ENCODE measurements around the gene NUP153.
"Not testable (repeated sequence)": the region's sequence is repeated elsewhere in the genome, so short reads cannot be mapped to it uniquely, and the experiment has no call there.

The NUP153 gene

DNA sequence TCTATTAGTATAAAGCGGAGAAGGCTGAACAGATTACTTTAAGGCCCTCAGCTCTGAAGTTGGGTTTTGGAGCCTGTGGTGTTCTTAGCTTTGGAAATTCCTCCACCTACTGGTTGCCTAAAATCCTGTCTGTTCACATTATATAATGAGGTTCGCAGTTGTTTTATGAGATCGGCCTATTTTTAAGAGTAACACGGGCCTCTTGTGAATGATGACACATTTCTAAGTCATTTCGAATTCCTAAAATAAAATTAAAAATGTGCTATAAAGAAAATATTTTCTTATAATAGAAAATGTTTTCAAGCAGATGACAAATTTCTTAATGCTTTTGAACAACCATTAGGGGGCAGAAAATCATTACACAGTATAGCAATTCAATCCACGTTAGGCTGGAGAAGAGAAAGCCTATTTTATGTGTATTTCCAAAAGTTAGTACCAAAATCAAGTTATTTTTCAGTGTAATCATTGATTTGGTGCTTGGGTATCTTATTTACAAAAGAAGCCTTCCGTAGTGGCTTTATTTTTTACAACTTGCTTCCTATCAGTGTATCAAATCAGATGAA, 122.4 kb downstream of the NUP153 start:
- FAIRE-seq (no peak), DNase-seq (ENCODE audit: insufficient read length, low spot score) (peak; percentile 39)
- TF ChIP-seq POLR2AphosphoS5 (IDR thresholded peaks at IDR 0.05; ENCODE audit: low read depth, low read length) (no peak), PAX5 (IDR thresholded peaks at IDR 0.05; ENCODE audit: insufficient read depth, low read length, severe bottlenecking) (no peak), SPI1 (IDR thresholded peaks at IDR 0.05; ENCODE audit: low read depth, low read length) (no peak), POU2F2 (IDR thresholded peaks at IDR 0.05; ENCODE audit: low read depth, low read length) (no peak), TAF1 (IDR thresholded peaks at IDR 0.05; ENCODE audit: low read depth, low read length) (no peak), POLR2A (IDR thresholded peaks at IDR 0.05; ENCODE audit: low read depth, low read length) (no peak)

DNA sequence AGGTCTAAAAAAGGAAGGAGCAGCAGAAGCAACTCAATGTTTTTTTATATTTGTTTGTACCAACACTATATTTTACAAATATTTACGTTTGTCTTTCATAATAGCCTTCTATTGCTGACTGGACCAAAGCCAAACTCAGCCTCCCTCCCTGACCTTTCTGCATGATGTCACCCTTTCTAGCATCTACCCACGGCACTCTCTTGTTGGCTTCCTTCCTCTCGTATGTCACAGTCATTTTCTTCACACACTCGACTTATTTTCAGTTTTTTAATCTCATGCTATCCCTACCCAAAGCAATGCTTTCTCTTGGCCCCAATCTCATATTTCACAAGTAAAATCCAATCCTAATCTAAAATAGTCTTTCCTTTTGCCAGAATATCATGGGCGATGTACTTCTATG, 122.9 kb downstream of the NUP153 start:
- TF ChIP-seq PAX5 (IDR thresholded peaks at IDR 0.05; ENCODE audit: insufficient read depth, low read length, severe bottlenecking): no peak
- no peak for DNase-seq (ENCODE audit: insufficient read length, low spot score)
- no peak for FAIRE-seq

DNA sequence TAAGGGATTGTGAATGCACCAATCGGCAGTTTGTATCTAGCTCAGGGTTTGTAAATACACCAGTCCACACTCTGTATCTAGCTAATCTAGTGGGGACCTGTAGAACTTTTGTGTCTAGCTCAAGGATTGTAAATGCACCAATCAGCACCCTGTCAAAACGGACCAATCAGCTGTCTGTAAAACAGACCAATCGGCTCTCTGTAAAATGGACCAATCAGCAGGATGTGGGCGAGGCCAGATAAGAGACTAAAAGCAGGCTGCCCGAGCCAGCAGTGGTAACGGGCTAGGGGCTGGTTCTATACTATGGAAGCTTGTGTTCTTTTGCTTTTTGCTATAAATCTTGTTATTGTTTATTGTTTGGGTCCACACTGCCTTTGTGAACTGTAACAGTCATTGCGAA, 125.4 kb downstream of the NUP153 start:
- not testable (repeated sequence) for FAIRE-seq; DNase-seq (ENCODE audit: insufficient read length, low spot score)

DNA sequence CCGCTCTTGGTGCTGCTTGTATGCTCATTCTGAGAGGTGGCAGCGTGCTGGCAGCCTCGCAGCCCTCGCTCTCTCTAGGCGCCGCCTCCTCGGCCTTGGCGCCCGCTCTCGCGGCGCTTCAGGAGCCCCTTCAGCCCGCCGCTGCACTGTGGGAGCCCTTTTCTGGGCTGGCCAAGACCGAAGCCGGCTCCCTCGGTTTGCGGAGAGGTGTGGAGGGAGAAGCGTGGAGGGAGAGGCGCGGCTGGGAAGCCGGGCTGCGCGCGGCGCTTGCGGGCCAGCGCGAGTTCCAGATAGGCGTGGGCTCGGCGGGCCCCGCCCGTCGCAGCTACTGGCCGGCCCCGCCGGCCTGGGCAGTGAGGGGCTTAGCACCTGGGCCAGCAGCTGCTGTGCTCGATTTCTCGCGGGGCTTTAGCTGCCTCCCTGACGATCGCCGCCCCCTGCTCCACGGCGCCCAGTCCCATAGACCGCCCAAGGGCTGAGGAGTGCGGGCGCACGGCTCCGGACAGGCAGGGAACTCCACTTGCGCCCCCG, 126.1 kb downstream of the NUP153 start:
- TF ChIP-seq PAX5 (IDR thresholded peaks at IDR 0.05; ENCODE audit: insufficient read depth, low read length, severe bottlenecking): no peak
- TF ChIP-seq POU2F2 (IDR thresholded peaks at IDR 0.05; ENCODE audit: low read depth, low read length): no peak
- no peak for TF ChIP-seq SPI1 (IDR thresholded peaks at IDR 0.05; ENCODE audit: low read depth, low read length)
- TF ChIP-seq POLR2A (IDR thresholded peaks at IDR 0.05; ENCODE audit: low read depth, low read length): no peak
- no peak for TF ChIP-seq TAF1 (IDR thresholded peaks at IDR 0.05; ENCODE audit: low read depth, low read length)
- TF ChIP-seq POLR2AphosphoS5 (IDR thresholded peaks at IDR 0.05; ENCODE audit: low read depth, low read length): no peak
- FAIRE-seq: no peak
- no peak for DNase-seq (ENCODE audit: insufficient read length, low spot score)

DNA sequence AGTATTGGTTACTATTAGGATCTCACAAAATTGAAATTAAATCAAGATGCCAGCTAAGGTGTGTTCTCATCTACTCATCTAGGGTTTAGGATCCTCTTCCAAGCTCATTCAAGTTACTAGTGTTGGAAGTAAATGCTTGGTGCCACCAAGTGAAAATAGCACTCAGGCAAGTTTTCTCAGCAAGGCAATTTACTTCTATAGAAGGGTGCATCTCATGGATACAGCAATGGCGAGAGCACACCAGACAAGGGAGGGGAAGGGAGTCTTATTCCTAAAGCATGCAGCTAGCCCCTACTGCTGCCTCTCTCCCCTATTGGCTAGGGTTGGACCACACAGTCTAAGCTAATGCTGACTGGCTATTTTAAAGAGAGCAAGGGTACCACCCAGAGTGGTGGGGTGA, 129.7 kb downstream of the NUP153 start:
- FAIRE-seq (no peak), DNase-seq (ENCODE audit: insufficient read length, low spot score) (no peak)
- TF ChIP-seq POLR2A (IDR thresholded peaks at IDR 0.05; ENCODE audit: low read depth, low read length) (no peak), POU2F2 (IDR thresholded peaks at IDR 0.05; ENCODE audit: low read depth, low read length) (no peak), POLR2AphosphoS5 (IDR thresholded peaks at IDR 0.05; ENCODE audit: low read depth, low read length) (no peak), TAF1 (IDR thresholded peaks at IDR 0.05; ENCODE audit: low read depth, low read length) (no peak), PAX5 (IDR thresholded peaks at IDR 0.05; ENCODE audit: insufficient read depth, low read length, severe bottlenecking) (no peak), SPI1 (IDR thresholded peaks at IDR 0.05; ENCODE audit: low read depth, low read length) (no peak)

DNA sequence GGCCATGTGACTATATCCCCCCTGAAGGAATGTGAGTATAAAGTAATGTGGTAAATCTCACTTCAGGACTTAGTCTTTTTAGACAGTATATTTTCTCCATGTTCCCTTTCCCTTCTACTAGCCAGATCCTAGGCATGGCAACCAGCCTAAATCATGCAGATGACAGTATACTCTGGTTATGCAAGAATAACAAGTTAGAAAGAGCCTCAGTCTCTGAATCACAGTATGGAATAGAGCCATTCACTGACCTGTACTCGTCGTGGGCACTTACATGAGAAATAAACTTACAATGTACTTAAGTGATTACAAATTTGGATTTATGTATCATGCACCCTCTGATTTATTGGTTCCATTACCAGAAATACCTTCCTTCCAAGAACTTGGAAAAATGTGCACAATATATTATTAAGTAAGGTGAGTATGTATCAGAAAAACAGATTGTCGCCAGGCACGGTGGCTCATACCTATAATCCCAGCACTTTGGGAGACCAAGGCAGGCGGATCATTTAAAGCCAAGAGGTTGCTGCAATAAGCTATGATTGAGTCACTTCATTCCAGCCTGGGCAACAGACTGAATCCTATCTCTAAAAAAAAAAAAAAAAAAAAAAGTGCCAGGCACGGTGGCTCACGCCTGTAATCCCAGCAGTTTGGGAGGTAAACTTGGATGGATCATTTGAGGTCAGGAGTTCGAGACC, 131.7 kb downstream of the NUP153 start:
- TF ChIP-seq POLR2A (IDR thresholded peaks at IDR 0.05; ENCODE audit: low read depth, low read length) (no peak), POLR2AphosphoS5 (IDR thresholded peaks at IDR 0.05; ENCODE audit: low read depth, low read length) (no peak), PAX5 (IDR thresholded peaks at IDR 0.05; ENCODE audit: insufficient read depth, low read length, severe bottlenecking) (no peak), TAF1 (IDR thresholded peaks at IDR 0.05; ENCODE audit: low read depth, low read length) (no peak), POU2F2 (IDR thresholded peaks at IDR 0.05; ENCODE audit: low read depth, low read length) (no peak), SPI1 (IDR thresholded peaks at IDR 0.05; ENCODE audit: low read depth, low read length) (no peak)
- FAIRE-seq (no peak), DNase-seq (ENCODE audit: insufficient read length, low spot score) (no peak)

DNA sequence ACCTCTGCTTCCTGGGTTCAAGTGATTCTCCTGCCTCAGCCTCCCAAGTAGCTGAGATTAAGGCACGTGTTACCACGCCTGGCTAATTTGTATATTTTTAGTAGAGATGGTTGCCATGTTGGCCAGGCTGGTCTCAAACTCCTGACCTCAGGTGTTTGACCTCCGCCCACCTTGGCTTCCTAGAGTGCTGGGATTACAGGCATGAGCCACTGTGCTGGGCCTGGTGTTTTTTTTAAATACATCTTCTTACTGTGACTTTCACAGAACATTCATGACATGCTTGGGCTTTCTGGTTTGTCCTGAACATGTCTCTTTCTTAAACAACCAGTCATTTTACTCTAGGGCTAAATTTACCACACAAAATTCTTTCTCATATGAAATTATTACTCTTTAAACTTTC, 141.3 kb downstream of the NUP153 start:
- FAIRE-seq: no peak
- TF ChIP-seq POLR2A (IDR thresholded peaks at IDR 0.05; ENCODE audit: low read depth, low read length) (no peak), SPI1 (IDR thresholded peaks at IDR 0.05; ENCODE audit: low read depth, low read length) (no peak), POLR2AphosphoS5 (IDR thresholded peaks at IDR 0.05; ENCODE audit: low read depth, low read length) (no peak), POU2F2 (IDR thresholded peaks at IDR 0.05; ENCODE audit: low read depth, low read length) (no peak), PAX5 (IDR thresholded peaks at IDR 0.05; ENCODE audit: insufficient read depth, low read length, severe bottlenecking) (no peak), TAF1 (IDR thresholded peaks at IDR 0.05; ENCODE audit: low read depth, low read length) (no peak)

More for the DNA sequence above, 141.3 kb downstream of the NUP153 start:
- no peak for DNase-seq (ENCODE audit: insufficient read length, low spot score)
